HCT116 (cell line): Measurements from ENCODE around the gene DNAJB8. TPM values are rescaled to one million over a fixed set of nuclear protein-coding genes. Genes with fewer than 3 reads are reported as not detected.

Experiments used
- ATAC-seq: fragments of 200-7000 bp; cut with Tn5 transposase; 2 replicates; pipeline ENCODE4 v1.9.1; 2020; ENCODE audit warnings: mild to moderate bottlenecking, moderate library complexity
- BruUV-seq: library from RNA; stranded (reverse); fragments of 400-500 nt; replicated peaks from 2 replicates; lab custom pipeline; 2021; lab: Mats Ljungman, UMichigan
- CTCF ChIA-PET: fragments of 300-600 bp; sonication (Branson Sonifier 250); formaldehyde crosslinking; loops from one replicate; lab custom pipeline; 2021; ENCODE audit warnings: antibody characterized with exemption; lab: Charles Lee
- POLR2A ChIA-PET: fragments of 300-600, 350-600 bp; sonication (Branson Sonifier 250); formaldehyde crosslinking; loops from one replicate; lab custom pipeline; 2021; ENCODE audit warnings: antibody characterized with exemption; lab: Charles Lee
- RAD21 ChIA-PET, 2 experiments: fragments of 300-600 bp; sonication (Branson Sonifier 250); formaldehyde crosslinking; loops; one replicate each; lab custom pipeline; 2023; ENCODE audit warnings: low total read pairs in 2 of 2; ENCODE audit not compliant: uncharacterized antibody in 2 of 2, unreplicated experiment in 2 of 2, low non-redundant PET in 1 of 2; lab: Charles Lee
- DNase-seq: peaks from one replicate; pipeline ENCODE4 v3.0.0-alpha.2; 2010; ENCODE audit warnings: low read depth, low spot score
- H2AFZ ChIP-seq: fragments of 200-600 bp; shearing (Covaris generic), sonication (generic); 2 replicates; pipeline ENCODE4 v1.6.1; 2017; ENCODE audit warnings: low read depth, mixed run types, mixed read lengths, antibody characterized with exemption, low read length; ENCODE audit not compliant: poor library complexity, severe bottlenecking
- H3K27ac ChIP-seq: 2 replicates; pipeline ENCODE4 v1.5.1; 2012; ENCODE audit warnings: low read depth, low read length
- H3K27me3 ChIP-seq: fragments of 200-600 bp; sonication (generic); 2 replicates; pipeline ENCODE4 v1.6.1; 2016; ENCODE audit warnings: mixed run types, low read length, mixed read lengths; ENCODE audit not compliant: insufficient read depth
- H3K36me3 ChIP-seq, 2 experiments: fragments of 200-500 bp in 1 of 2; fragments of 200-600 bp in 1 of 2; sonication (Bioruptor generic) in 1 of 2; sonication (generic) in 1 of 2; 2 replicates each; pipeline versions ENCODE4 v1.5.1 to v1.6.1; 2014 to 2016; ENCODE audit warnings: low read length in 2 of 2, inconsistent platforms in 1 of 2, mixed read lengths in 1 of 2, mixed run types in 1 of 2; ENCODE audit not compliant: insufficient read depth in 2 of 2, control insufficient read depth in 1 of 2
- H3K4me1 ChIP-seq, 2 experiments: fragments of 200-600 bp in 1 of 2; sonication (generic) in 1 of 2; 2 replicates each; pipeline versions ENCODE4 v1.5.1 to v1.6.1; 2012 to 2017; ENCODE audit warnings: low read length in 2 of 2, inconsistent platforms in 1 of 2, mild to moderate bottlenecking in 1 of 2, mixed read lengths in 1 of 2, mixed run types in 1 of 2, moderate library complexity in 1 of 2; ENCODE audit not compliant: insufficient read depth in 2 of 2, control insufficient read depth in 1 of 2
- H3K4me2 ChIP-seq: fragments of 200-600 bp; sonication (generic); 2 replicates; pipeline ENCODE4 v1.6.1; 2017; ENCODE audit warnings: mixed run types, low read length, mixed read lengths
- H3K4me3 ChIP-seq, 2 experiments: fragments of 200-600 bp in 1 of 2; sonication (generic) in 1 of 2; replicated peaks in 1 of 2; 2 replicates each; pipeline ENCODE4 v1.5.1; 2011 to 2016; ENCODE audit warnings: low read length in 2 of 2, control low read depth in 1 of 2, low read depth in 1 of 2, mild to moderate bottlenecking in 1 of 2, mixed read lengths in 1 of 2, mixed run types in 1 of 2
- H3K79me2 ChIP-seq: fragments of 200-600 bp; sonication (generic); 2 replicates; pipeline ENCODE4 v1.6.1; 2017; ENCODE audit warnings: mild to moderate bottlenecking, mixed run types, low read length, moderate library complexity, mixed read lengths; ENCODE audit not compliant: insufficient read depth
- H3K9ac ChIP-seq: fragments of 200-600 bp; sonication (generic); 2 replicates; pipeline ENCODE4 v1.6.1; 2016; ENCODE audit warnings: low read length, mixed read lengths
- H3K9me2 ChIP-seq: fragments of 200-600 bp; sonication (generic), shearing (Covaris generic); 2 replicates; pipeline ENCODE4 v1.6.1; 2017; ENCODE audit warnings: mixed run types, mild to moderate bottlenecking, moderate library complexity; ENCODE audit not compliant: insufficient read depth
- H3K9me3 ChIP-seq, 2 experiments: fragments of 200-500 bp in 1 of 2; fragments of 200-600 bp in 1 of 2; sonication (Bioruptor generic) in 1 of 2; sonication (generic) in 1 of 2; 2 replicates each; pipeline ENCODE4 v1.6.1; 2014 to 2017; ENCODE audit warnings: low read length in 2 of 2, mixed read lengths in 2 of 2, inconsistent platforms in 1 of 2, low read depth in 1 of 2, mild to moderate bottlenecking in 1 of 2, mixed run types in 1 of 2, moderate library complexity in 1 of 2; ENCODE audit not compliant: control insufficient read depth in 1 of 2, insufficient read depth in 1 of 2
- H4K20me1 ChIP-seq: fragments of 200-600 bp; sonication (generic), shearing (Covaris generic); 2 replicates; pipeline ENCODE4 v1.6.1; 2017; ENCODE audit warnings: mixed run types, mild to moderate bottlenecking, moderate library complexity; ENCODE audit not compliant: insufficient read depth
- EGR1 ChIP-seq: IDR thresholded peaks from 2 replicates; pipeline ENCODE4 v1.6.1; 2012; ENCODE audit warnings: low read depth
- ELF1 ChIP-seq: IDR thresholded peaks from 2 replicates; pipeline ENCODE4 v1.6.1; 2012; ENCODE audit warnings: low read depth, borderline replicate concordance
- JUND ChIP-seq: IDR thresholded peaks from 2 replicates; pipeline ENCODE4 v1.6.1; 2012
- POLR2AphosphoS5 ChIP-seq: IDR thresholded peaks from 2 replicates; pipeline ENCODE4 v1.6.1; 2011; ENCODE audit warnings: mild to moderate bottlenecking, low read depth, low read length, moderate library complexity
- RAD21 ChIP-seq: IDR thresholded peaks from 2 replicates; pipeline ENCODE4 v1.6.1; 2012; ENCODE audit warnings: low read depth, mild to moderate bottlenecking
- SIN3A ChIP-seq: IDR thresholded peaks from 2 replicates; pipeline ENCODE4 v1.6.1; 2012; ENCODE audit warnings: low read depth
- intact Hi-C: fragments of 100-400 bp; cut with micrococcal nuclease; formaldehyde crosslinking; loops from 2 replicates; pipeline ENCODE4 v1.10.0; 2022
- total RNA-seq: library from RNA; stranded (reverse); gene quantifications from one replicate; pipeline ENCODE4 v1.2.1, GENCODE V29; 2021; ENCODE audit not compliant: unreplicated experiment
- TF ChIP-seq, protein P1 (sequence below): IDR thresholded peaks from 2 replicates; pipeline ENCODE4 v1.6.1; 2012
- TF ChIP-seq, protein P2 (sequence below), 3 experiments: fragments of 200-600 bp in 1 of 3; sonication (generic) in 1 of 3; IDR thresholded peaks in 2 of 3; conservative IDR thresholded peaks in 1 of 3; 2 replicates each; pipeline ENCODE4 v1.5.1; 2012 to 2017; ENCODE audit warnings: low read depth in 2 of 3, low read length in 2 of 3, antibody characterized with exemption in 1 of 3, borderline replicate concordance in 1 of 3, control low read depth in 1 of 3, mild to moderate bottlenecking in 1 of 3, mixed read lengths in 1 of 3, mixed run types in 1 of 3, moderate library complexity in 1 of 3; ENCODE audit not compliant: insufficient read depth in 1 of 3
- TF ChIP-seq, protein P3 (sequence below): IDR thresholded peaks from 2 replicates; pipeline ENCODE4 v1.6.1; 2012; ENCODE audit warnings: low read depth

Gene DNAJB8
- total RNA-seq, 1 experiment from 2014 or later, result not detected

DNA sequence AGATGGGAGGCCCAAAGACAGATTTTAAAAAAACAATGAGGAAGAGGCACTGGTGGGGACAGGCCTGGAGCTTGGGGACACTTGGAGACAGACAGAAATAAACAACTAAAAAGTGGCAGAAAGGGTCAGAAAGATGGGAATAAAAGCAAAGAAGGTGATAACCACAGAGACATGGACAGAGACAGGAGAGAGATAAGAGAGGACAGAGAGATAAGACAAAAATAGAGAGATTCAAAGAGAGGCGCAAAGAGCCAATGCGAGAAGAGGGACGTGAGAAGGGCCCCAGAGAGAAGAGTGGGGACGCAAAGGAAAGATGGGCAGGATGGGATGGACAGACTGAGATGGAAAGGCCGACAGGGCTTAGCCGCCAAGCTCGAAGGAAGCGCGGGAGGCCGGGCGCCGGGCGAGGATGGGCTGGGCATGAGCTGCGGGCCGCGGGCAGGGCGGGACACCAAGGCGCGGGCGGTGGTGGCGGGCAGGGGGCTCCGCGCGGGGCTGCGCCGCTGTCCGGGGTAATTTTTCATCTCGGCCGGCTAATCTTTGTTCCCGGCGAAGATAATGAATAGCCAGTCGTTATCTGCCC is 29.4 kb upstream of the DNAJB8 start:
- Histone ChIP-seq H3K4me1 (peaks cover 0 to 6% of the 10 kb centered on the region in 2 experiments; a peak in 2 of 4 replicates), H3K4me3 (no peak overlapping the region), H3K27ac (no peak overlapping the region), H3K9me2 (no peaks in the 10 kb centered on the region), H3K36me3 (peaks cover 0 to 2% of the 10 kb centered on the region in 2 experiments; a peak in 2 of 4 replicates), H3K27me3 (no peaks in the 10 kb centered on the region), H3K79me2 (peaks cover 15% of the 10 kb centered on the region; the same call in 1 of the 2 replicates), H3K9ac (no peak overlapping the region), H3K4me2 (no peak overlapping the region), H3K9me3 (no peaks in the 10 kb centered on the region), H2AFZ (no peak overlapping the region), H4K20me1 (no peaks in the 10 kb centered on the region)
- POLR2A ChIA-PET, result no interaction called here
- DNase-seq, result no peak
- intact Hi-C loops, result loop anchor here (5.0 kb wide), 1 partner anchor 269 kb away; no protein-coding TSS in a partner anchor
- ATAC-seq, result no peak
- CTCF ChIA-PET, result no interaction called here
- TF ChIP-seq, protein P1, sequence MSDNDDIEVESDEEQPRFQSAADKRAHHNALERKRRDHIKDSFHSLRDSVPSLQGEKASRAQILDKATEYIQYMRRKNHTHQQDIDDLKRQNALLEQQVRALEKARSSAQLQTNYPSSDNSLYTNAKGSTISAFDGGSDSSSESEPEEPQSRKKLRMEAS, result no peak
- TF ChIP-seq ELF1, result no peak
- TF ChIP-seq, protein P2, sequence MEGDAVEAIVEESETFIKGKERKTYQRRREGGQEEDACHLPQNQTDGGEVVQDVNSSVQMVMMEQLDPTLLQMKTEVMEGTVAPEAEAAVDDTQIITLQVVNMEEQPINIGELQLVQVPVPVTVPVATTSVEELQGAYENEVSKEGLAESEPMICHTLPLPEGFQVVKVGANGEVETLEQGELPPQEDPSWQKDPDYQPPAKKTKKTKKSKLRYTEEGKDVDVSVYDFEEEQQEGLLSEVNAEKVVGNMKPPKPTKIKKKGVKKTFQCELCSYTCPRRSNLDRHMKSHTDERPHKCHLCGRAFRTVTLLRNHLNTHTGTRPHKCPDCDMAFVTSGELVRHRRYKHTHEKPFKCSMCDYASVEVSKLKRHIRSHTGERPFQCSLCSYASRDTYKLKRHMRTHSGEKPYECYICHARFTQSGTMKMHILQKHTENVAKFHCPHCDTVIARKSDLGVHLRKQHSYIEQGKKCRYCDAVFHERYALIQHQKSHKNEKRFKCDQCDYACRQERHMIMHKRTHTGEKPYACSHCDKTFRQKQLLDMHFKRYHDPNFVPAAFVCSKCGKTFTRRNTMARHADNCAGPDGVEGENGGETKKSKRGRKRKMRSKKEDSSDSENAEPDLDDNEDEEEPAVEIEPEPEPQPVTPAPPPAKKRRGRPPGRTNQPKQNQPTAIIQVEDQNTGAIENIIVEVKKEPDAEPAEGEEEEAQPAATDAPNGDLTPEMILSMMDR (IDR thresholded peaks at IDR 0.05 in 2 of 3, conservative IDR thresholded peaks at IDR 0.05 in 1 of 3; ENCODE audit: borderline replicate concordance in 1 of 3, insufficient read depth in 1 of 3, low read depth in 2 of 3, low read length in 2 of 3), result no peak
- RAD21 ChIA-PET, result interaction anchor here in 1 of 2 experiments (0.6 kb wide), 1 partner anchor 82 kb away, joined by 3 read pairs; no protein-coding TSS in a partner anchor
- BruUV-seq, result no TSS peak

DNA sequence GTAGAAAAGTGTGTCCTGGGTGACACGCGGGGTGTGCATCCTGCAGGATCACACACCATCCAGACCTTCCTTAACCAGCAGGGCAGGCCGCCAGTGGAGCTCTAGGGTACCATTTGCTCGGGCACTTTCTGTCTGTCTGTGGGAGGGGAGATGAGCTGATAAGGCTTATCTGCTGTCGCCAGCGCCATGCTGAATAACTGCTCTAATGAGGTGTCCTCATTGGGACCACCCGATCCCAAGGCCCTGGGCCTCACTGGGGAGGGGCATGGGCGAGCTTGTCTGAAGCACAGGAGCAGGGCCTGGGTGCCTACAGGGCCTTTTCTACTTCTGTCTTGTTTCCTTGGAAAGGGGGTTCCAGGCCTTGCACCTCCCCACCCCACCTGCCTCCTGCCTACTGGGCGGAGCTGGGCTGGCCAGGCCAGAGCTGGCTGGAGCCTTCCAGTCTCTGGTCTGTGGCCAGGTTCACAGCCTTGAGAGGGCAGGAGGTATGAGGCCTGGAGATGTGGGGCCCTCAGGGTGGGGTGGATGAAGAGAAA is 28.8 kb upstream of the DNAJB8 start:
- peaks cover 0 to 2% of the 10 kb centered on the region in 2 experiments; a peak in 2 of 4 replicates for H3K36me3 ChIP-seq
- no peak overlapping the region for H3K9ac ChIP-seq
- no peak for ATAC-seq
- ChIA-PET RAD21 (interaction anchor here in 1 of 2 experiments (0.6 kb wide), 1 partner anchor 83 kb away, joined by 3 read pairs; no protein-coding TSS in a partner anchor), CTCF (no interaction called here), POLR2A (no interaction called here)
- no peaks in the 10 kb centered on the region for H3K27me3 ChIP-seq
- intact Hi-C loops, result loop anchor here (5.0 kb wide), 1 partner anchor 268 kb away; no protein-coding TSS in a partner anchor
- no peak for DNase-seq
- no peaks in the 10 kb centered on the region for H3K9me2 ChIP-seq
- no peak overlapping the region for H3K4me2 ChIP-seq
- H2AFZ ChIP-seq, result no peak overlapping the region
- no peak overlapping the region for H3K4me3 ChIP-seq
- no peak overlapping the region; the same call in 1 of the 2 replicates for H3K27ac ChIP-seq
- H4K20me1 ChIP-seq, result no peaks in the 10 kb centered on the region
- H3K9me3 ChIP-seq, result no peaks in the 10 kb centered on the region
- no TSS peak for BruUV-seq
- peaks cover 2 to 9% of the 10 kb centered on the region in 2 experiments; a peak in 3 of 4 replicates for H3K4me1 ChIP-seq
- H3K79me2 ChIP-seq, result peaks cover 21% of the 10 kb centered on the region; the same call in 1 of the 2 replicates
- TF ChIP-seq SIN3A (no peak), RAD21 (no peak), POLR2AphosphoS5 (no peak), JUND (no peak), EGR1 (no peak)
- TF ChIP-seq, protein P3, sequence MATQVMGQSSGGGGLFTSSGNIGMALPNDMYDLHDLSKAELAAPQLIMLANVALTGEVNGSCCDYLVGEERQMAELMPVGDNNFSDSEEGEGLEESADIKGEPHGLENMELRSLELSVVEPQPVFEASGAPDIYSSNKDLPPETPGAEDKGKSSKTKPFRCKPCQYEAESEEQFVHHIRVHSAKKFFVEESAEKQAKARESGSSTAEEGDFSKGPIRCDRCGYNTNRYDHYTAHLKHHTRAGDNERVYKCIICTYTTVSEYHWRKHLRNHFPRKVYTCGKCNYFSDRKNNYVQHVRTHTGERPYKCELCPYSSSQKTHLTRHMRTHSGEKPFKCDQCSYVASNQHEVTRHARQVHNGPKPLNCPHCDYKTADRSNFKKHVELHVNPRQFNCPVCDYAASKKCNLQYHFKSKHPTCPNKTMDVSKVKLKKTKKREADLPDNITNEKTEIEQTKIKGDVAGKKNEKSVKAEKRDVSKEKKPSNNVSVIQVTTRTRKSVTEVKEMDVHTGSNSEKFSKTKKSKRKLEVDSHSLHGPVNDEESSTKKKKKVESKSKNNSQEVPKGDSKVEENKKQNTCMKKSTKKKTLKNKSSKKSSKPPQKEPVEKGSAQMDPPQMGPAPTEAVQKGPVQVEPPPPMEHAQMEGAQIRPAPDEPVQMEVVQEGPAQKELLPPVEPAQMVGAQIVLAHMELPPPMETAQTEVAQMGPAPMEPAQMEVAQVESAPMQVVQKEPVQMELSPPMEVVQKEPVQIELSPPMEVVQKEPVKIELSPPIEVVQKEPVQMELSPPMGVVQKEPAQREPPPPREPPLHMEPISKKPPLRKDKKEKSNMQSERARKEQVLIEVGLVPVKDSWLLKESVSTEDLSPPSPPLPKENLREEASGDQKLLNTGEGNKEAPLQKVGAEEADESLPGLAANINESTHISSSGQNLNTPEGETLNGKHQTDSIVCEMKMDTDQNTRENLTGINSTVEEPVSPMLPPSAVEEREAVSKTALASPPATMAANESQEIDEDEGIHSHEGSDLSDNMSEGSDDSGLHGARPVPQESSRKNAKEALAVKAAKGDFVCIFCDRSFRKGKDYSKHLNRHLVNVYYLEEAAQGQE, result no peak
- TF ChIP-seq, protein P2 (IDR thresholded peaks at IDR 0.05 in 2 of 3, conservative IDR thresholded peaks at IDR 0.05 in 1 of 3; ENCODE audit: borderline replicate concordance in 1 of 3, insufficient read depth in 1 of 3, low read depth in 2 of 3, low read length in 2 of 3), result no peak
